Glutamatergic neuron (in vitro differentiated cells): ENCODE results near the gene DPP7. TPM values are rescaled to one million over a fixed set of nuclear protein-coding genes. Genes with fewer than 3 reads are reported as not detected.

ENCODE experiments used
- DNase-seq: peaks from one replicate; pipeline ENCODE4 v3.0.0; 2022
- H3K27ac Mint-ChIP-seq: one replicate; pipeline ENCODE4 v1.8.0; 2020; ENCODE audit warnings: mild to moderate bottlenecking, mixed read lengths, inconsistent platforms; ENCODE audit not compliant: unreplicated experiment
- H3K27me3 Mint-ChIP-seq: one replicate; pipeline ENCODE4 v1.8.0; 2020; ENCODE audit warnings: mild to moderate bottlenecking, moderate library complexity, mixed read lengths, inconsistent platforms; ENCODE audit not compliant: unreplicated experiment
- H3K36me3 Mint-ChIP-seq: one replicate; pipeline ENCODE4 v1.8.0; 2020; ENCODE audit warnings: mild to moderate bottlenecking, mixed read lengths, inconsistent platforms; ENCODE audit not compliant: unreplicated experiment
- H3K4me1 Mint-ChIP-seq: one replicate; pipeline ENCODE4 v1.8.0; 2020; ENCODE audit warnings: mild to moderate bottlenecking, low read depth, mixed read lengths, inconsistent platforms; ENCODE audit not compliant: unreplicated experiment
- H3K4me3 Mint-ChIP-seq: one replicate; pipeline ENCODE4 v1.8.0; 2020; ENCODE audit warnings: mild to moderate bottlenecking, mixed read lengths, inconsistent platforms; ENCODE audit not compliant: unreplicated experiment
- H3K9me3 Mint-ChIP-seq: one replicate; pipeline ENCODE4 v1.8.0; 2020; ENCODE audit warnings: mild to moderate bottlenecking, moderate library complexity, mixed read lengths, inconsistent platforms; ENCODE audit not compliant: unreplicated experiment
- CTCF ChIP-seq: fragments of 200-600 bp; sonication (generic); IDR thresholded peaks from one replicate; pipeline ENCODE4 v1.5.0; 2021; ENCODE audit not compliant: partially characterized antibody, unreplicated experiment
- total RNA-seq: library from RNA; stranded (reverse); fragmentation: NEBNext Ultra II Directional; extraction: Animal tissue kit (Norgen Biotek cat#: 25700); gene quantifications from one replicate; pipeline ENCODE4 v1.2.1, GENCODE V29; 2021; ENCODE audit not compliant: unreplicated experiment

DPP7 gene
- total RNA-seq, 1 donor from 2014 or later, result 30.8 TPM

GRCh38 chr9:137066096-137066861, 48.3 kb downstream of the DPP7 start:
- DNase-seq, result no peak
- TF ChIP-seq CTCF, result no peak
- Mint-ChIP-seq H3K9me3 (peaks cover 7% of the 10 kb centered on the region), H3K4me3 (no peak overlapping the region), H3K36me3 (no peaks in the 10 kb centered on the region), H3K27ac (no peak overlapping the region), H3K4me1 (peaks cover 8% of the 10 kb centered on the region), H3K27me3 (peaks cover 4% of the 10 kb centered on the region)

- H3K4me3 Mint-ChIP-seq, result no peak overlapping the region
- H3K27me3 Mint-ChIP-seq, result no peaks in the 10 kb centered on the region
- no peak overlapping the region for H3K27ac Mint-ChIP-seq
- H3K9me3 Mint-ChIP-seq, result peaks cover 3% of the 10 kb centered on the region
- TF ChIP-seq CTCF, result no peak
- no peak for DNase-seq
- H3K36me3 Mint-ChIP-seq, result no peaks in the 10 kb centered on the region
- peaks cover 3% of the 10 kb centered on the region for H3K4me1 Mint-ChIP-seq
These were observed 49.1 kb downstream of the DPP7 start for GRCh38 chr9:137065336-137065967.

- H3K27me3 Mint-ChIP-seq, result no peaks in the 10 kb centered on the region
- peaks cover 3% of the 10 kb centered on the region for H3K9me3 Mint-ChIP-seq
- H3K27ac Mint-ChIP-seq, result no peak overlapping the region
- no peak overlapping the region for H3K4me3 Mint-ChIP-seq
- DNase-seq, result no peak
- no peak for TF ChIP-seq CTCF
- H3K4me1 Mint-ChIP-seq, result peaks cover 3% of the 10 kb centered on the region
- no peaks in the 10 kb centered on the region for H3K36me3 Mint-ChIP-seq
These were observed 49.7 kb downstream of the DPP7 start for GRCh38 chr9:137064880-137065164.

GRCh38 chr9:137064027-137064879, 50.3 kb downstream of the DPP7 start:
- Mint-ChIP-seq H3K4me1 (peaks cover 3% of the 10 kb centered on the region), H3K27me3 (no peaks in the 10 kb centered on the region), H3K4me3 (no peak overlapping the region), H3K27ac (no peak overlapping the region), H3K36me3 (no peaks in the 10 kb centered on the region), H3K9me3 (peaks cover 3% of the 10 kb centered on the region)
- DNase-seq, result peak; percentile 86
- TF ChIP-seq CTCF, result peak; percentile 98
